Heart left ventricle (tissue), 13 donors: ENCODE results near the gene ZNF12.

Experiments used
- POLR2A ChIP-seq, 2 donors: fragments of 450-650 bp; IDR thresholded peaks; one replicate each; pipeline ENCODE4 v1.6.1; 2017; ENCODE audit warnings: antibody characterized with exemption in 2 of 2, mild to moderate bottlenecking in 2 of 2, moderate library complexity in 2 of 2
- TF ChIP-seq, protein P1 (sequence below), 12 donors: fragments of 200-600 bp; sonication (generic) in 4 of 12; IDR thresholded peaks; one replicate each; pipeline versions ENCODE4 v1.5.0 to v1.8.0; 2018 to 2022; ENCODE audit warnings: antibody characterized with exemption in 12 of 12, mild to moderate bottlenecking in 5 of 12
- donor health status: ischemic (EF 13 %, LVEDD 7.1; RV severe dilation, severe dysfunction).
- donor health status: DM: no; HTN: yes; CAD: no.
- donor health status: DM: no; HTN: no; CAD: no.
- donor health status: ischemic (EF 25% LVEDD 6.9; RV normal size, moderate dysfunction).
- donor health status: ischemic (EF 25% LVEDD 5.7; RV mildly dilated, moderate dysfunction).
- donor health status: ischemic (EF 35%, LVEDD 5.7; RV mildly dilated, moderate dysfunction).
- donor health status: nonischemic (EF 11% LVEDD 7.7; RV severe dilation, severe dysfunction).
- donor health status: DM: yes; HTN: yes; CAD: no.
- donor health status: PGD.
- donor health status: ischemic (EF 29% LVEDD 5.4; RV normal size, mild dysfunction).
- donor health status: nonischemic (EF 23%, LVEDD 6.1; RV moderate dilation, normal function).

- TF ChIP-seq, protein P1, sequence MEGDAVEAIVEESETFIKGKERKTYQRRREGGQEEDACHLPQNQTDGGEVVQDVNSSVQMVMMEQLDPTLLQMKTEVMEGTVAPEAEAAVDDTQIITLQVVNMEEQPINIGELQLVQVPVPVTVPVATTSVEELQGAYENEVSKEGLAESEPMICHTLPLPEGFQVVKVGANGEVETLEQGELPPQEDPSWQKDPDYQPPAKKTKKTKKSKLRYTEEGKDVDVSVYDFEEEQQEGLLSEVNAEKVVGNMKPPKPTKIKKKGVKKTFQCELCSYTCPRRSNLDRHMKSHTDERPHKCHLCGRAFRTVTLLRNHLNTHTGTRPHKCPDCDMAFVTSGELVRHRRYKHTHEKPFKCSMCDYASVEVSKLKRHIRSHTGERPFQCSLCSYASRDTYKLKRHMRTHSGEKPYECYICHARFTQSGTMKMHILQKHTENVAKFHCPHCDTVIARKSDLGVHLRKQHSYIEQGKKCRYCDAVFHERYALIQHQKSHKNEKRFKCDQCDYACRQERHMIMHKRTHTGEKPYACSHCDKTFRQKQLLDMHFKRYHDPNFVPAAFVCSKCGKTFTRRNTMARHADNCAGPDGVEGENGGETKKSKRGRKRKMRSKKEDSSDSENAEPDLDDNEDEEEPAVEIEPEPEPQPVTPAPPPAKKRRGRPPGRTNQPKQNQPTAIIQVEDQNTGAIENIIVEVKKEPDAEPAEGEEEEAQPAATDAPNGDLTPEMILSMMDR (IDR thresholded peaks at IDR 0.05), result no peak
- no peak for TF ChIP-seq POLR2A (IDR thresholded peaks at IDR 0.05)
Measured at GRCh38 chr7:6701860-6702259, 4.9 kb downstream of the ZNF12 start.
